Spleen (tissue), 13 donors: ENCODE data around the gene PSMG2. TPM values are rescaled to one million over a fixed set of nuclear protein-coding genes. Genes with fewer than 3 reads are reported as not detected.
A peak's percentile ranks its signal among the peaks of the same experiment; 100 is the strongest.

ENCODE experiments used
- DNase-seq: peaks from one replicate; pipeline ENCODE4 v3.0.0-alpha.2; 2020
- H3K27ac ChIP-seq, 8 donors: fragments of 200-600 bp; sonication (generic) in 7 of 8; 1 replicate in 4 of 8; 2 replicates in 4 of 8; pipeline versions ENCODE4 v1.5.0 to v1.8.0; 2016 to 2021; ENCODE audit warnings: inconsistent platforms in 4 of 8, mild to moderate bottlenecking in 4 of 8, moderate library complexity in 1 of 8
- H3K27me3 ChIP-seq, 7 donors: fragments of 200-600 bp; sonication (generic) in 6 of 7; replicated peaks in 1 of 7; 1 replicate in 4 of 7; 2 replicates in 3 of 7; pipeline versions ENCODE4 v1.5.0 to v1.8.0; 2016 to 2021; ENCODE audit warnings: inconsistent platforms in 3 of 7, mild to moderate bottlenecking in 1 of 7
- H3K36me3 ChIP-seq, 6 donors: fragments of 200-600 bp; sonication (generic) in 5 of 6; 1 replicate in 4 of 6; 2 replicates in 2 of 6; pipeline versions ENCODE4 v1.5.0 to v1.8.0; 2016 to 2021; ENCODE audit warnings: inconsistent platforms in 2 of 6
- H3K4me1 ChIP-seq, 6 donors: fragments of 200-600 bp; sonication (generic) in 5 of 6; 1 replicate in 3 of 6; 2 replicates in 3 of 6; pipeline versions ENCODE4 v1.5.0 to v1.8.0; 2016 to 2021; ENCODE audit warnings: inconsistent platforms in 3 of 6
- H3K4me3 ChIP-seq, 8 donors: fragments of 200-600 bp; sonication (generic) in 7 of 8; 1 replicate in 4 of 8; 2 replicates in 4 of 8; pipeline versions ENCODE4 v1.5.0 to v1.8.0; 2016 to 2021; ENCODE audit warnings: inconsistent platforms in 4 of 8, mild to moderate bottlenecking in 4 of 8, moderate library complexity in 2 of 8
- H3K9me3 ChIP-seq, 8 donors: fragments of 200-600 bp; sonication (generic) in 7 of 8; 1 replicate in 4 of 8; 2 replicates in 4 of 8; pipeline versions ENCODE4 v1.5.0 to v1.8.0; 2016 to 2021; ENCODE audit warnings: inconsistent platforms in 4 of 8
- POLR2A ChIP-seq, 3 donors: fragments of 450-650 bp; IDR thresholded peaks; one replicate each; pipeline ENCODE4 v1.5.1; 2017; ENCODE audit warnings: antibody characterized with exemption in 3 of 3, mild to moderate bottlenecking in 1 of 3
- POLR2AphosphoS5 ChIP-seq, 3 donors: sonication (generic); formaldehyde crosslinking; IDR thresholded peaks; one replicate each; pipeline ENCODE4 v1.5.1; 2017; ENCODE audit warnings: antibody characterized with exemption in 3 of 3
- WGBS, 5 donors: extraction: QIAGEN DNeasy Blood & Tissue Kit in 3 of 5; methylation state at CpG; one replicate each; pipeline versions ENCODE4 v1.1.5 to v1.1.7; 2013 to 2018; 5-methylcytosine and 5-hydroxymethylcytosine counted together
- intact Hi-C: fragments of 100-400 bp; cut with DNase I; formaldehyde crosslinking; loops from one replicate; pipeline ENCODE4 v1.15.0; 2023; ENCODE audit warnings: low total_unique reads
- long read RNA-seq, 2 donors: transcript quantifications; one replicate each; lab custom pipeline, GENCODE V29; 2026
- polyA plus RNA-seq, 3 donors: library from polyadenylated mRNA; stranded (reverse); fragments of 200-250 nt; gene quantifications; one replicate each; pipeline ENCODE4 v1.2.1, GENCODE V29; 2013
- total RNA-seq, 7 donors: library from RNA; depleted of rRNA in 3 of 7; stranded (reverse); fragments of >200 nt in 3 of 7; fragmentation: NEBNext Ultra II Directional in 4 of 7; extraction: Animal tissue kit (Norgen Biotek cat#: 25700) in 4 of 7; gene quantifications; one replicate each; pipeline versions ENCODE4 v1.1.0 to v1.2.1, GENCODE V29; 2016 to 2021
- TF ChIP-seq, protein P1 (sequence below), 11 experiments: fragments of 200-600 bp in 7 of 11; fragments of 450-650 bp in 4 of 11; sonication (generic) in 4 of 11; IDR thresholded peaks in 8 of 11; conservative IDR thresholded peaks in 3 of 11; 1 replicate in 7 of 11; 2 replicates in 4 of 11; pipeline versions ENCODE4 v1.4.0 to v1.8.0; 2016 to 2021; ENCODE audit warnings: antibody characterized with exemption in 11 of 11, inconsistent platforms in 4 of 11, mild to moderate bottlenecking in 1 of 11
- donor health status: healthy with polysubstance abuse.
- donor health status: DM: no; HTN: no; CAD: no; lungs with moderate emphysema.
- donor health status: DM: no; HTN: no; CAD: no.
- donor health status: Bipolar disorder and iron deficiency.
- donor health status: healthy.
- donor health status: DM: no; HTN: no; CAD: no.
- donor health status: DM: yes; HTN: yes; CAD: no.

PSMG2 gene
- total RNA-seq = 10 to 100 TPM; 50.0 to 89.1 (median 66.0) TPM
- polyA plus RNA-seq = 10 to 100 TPM; 75.6 to 98.6 (median 86.5) TPM
- long read RNA-seq, donor 1, transcript PSMG2-201 (7 exons, 1,686 nt) = major isoform, 37 of 41 reads
- long read RNA-seq, donor 1, partial matches to known transcripts = 0 of 41 reads
- long read RNA-seq, donor 1, other reads (novel, unspliced or antisense) = 0 of 41 reads
- long read RNA-seq, donor 2, transcript PSMG2-201 (7 exons, 1,686 nt) = major isoform, 37 of 42 reads
- long read RNA-seq, donor 2, partial matches to known transcripts = 0 of 42 reads
- long read RNA-seq, donor 2, other reads (novel, unspliced or antisense) = 0 of 42 reads

- no peaks in the 10 kb centered on the region for H3K9me3 ChIP-seq
- H3K27me3 ChIP-seq = no peaks in the 10 kb centered on the region
- peak within 1 kb of the TSS; percentile 66 to 93 (median 86) for H3K4me3 ChIP-seq
- peaks cover 0 to 41% (median 21%) of the 10 kb centered on the region in 6 donors for H3K36me3 ChIP-seq
- peak within 1 kb of the TSS; percentile 89 to 99 (median 97) for H3K27ac ChIP-seq
- peak; percentile 96 for DNase-seq
- intact Hi-C loops = no loop called here
- TF ChIP-seq POLR2AphosphoS5 (IDR thresholded peaks at IDR 0.05) (peak; percentile 83 to 92 (median 92)), POLR2A (IDR thresholded peaks at IDR 0.05) (peak in 1 of 3 donors; percentile 65)
- TF ChIP-seq, protein P1, sequence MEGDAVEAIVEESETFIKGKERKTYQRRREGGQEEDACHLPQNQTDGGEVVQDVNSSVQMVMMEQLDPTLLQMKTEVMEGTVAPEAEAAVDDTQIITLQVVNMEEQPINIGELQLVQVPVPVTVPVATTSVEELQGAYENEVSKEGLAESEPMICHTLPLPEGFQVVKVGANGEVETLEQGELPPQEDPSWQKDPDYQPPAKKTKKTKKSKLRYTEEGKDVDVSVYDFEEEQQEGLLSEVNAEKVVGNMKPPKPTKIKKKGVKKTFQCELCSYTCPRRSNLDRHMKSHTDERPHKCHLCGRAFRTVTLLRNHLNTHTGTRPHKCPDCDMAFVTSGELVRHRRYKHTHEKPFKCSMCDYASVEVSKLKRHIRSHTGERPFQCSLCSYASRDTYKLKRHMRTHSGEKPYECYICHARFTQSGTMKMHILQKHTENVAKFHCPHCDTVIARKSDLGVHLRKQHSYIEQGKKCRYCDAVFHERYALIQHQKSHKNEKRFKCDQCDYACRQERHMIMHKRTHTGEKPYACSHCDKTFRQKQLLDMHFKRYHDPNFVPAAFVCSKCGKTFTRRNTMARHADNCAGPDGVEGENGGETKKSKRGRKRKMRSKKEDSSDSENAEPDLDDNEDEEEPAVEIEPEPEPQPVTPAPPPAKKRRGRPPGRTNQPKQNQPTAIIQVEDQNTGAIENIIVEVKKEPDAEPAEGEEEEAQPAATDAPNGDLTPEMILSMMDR (IDR thresholded peaks at IDR 0.05 in 8 of 11, conservative IDR thresholded peaks at IDR 0.05 in 3 of 11) = peak in 3 of 11 experiments; percentile 5 to 24 (median 8)
- WGBS, 5 donors = 0 to 1% (median 0%) methylated on average over 42 to 89 of the region's 89 CpGs
- H3K4me1 ChIP-seq = peaks cover 17 to 63% (median 47%) of the 10 kb centered on the region in 6 donors
Observed at GRCh38 chr18:12702221-12703095, at the start of gene PSMG2, which contains the start of gene CEP76. TSS of gene PSMG2 (plus strand) at chr18:12703042. CDS start at chr18:12703108, 66 bp downstream. TSS of gene CEP76 (minus strand) at chr18:12702723. CDS start at chr18:12702548, 175 bp downstream.

DNA sequence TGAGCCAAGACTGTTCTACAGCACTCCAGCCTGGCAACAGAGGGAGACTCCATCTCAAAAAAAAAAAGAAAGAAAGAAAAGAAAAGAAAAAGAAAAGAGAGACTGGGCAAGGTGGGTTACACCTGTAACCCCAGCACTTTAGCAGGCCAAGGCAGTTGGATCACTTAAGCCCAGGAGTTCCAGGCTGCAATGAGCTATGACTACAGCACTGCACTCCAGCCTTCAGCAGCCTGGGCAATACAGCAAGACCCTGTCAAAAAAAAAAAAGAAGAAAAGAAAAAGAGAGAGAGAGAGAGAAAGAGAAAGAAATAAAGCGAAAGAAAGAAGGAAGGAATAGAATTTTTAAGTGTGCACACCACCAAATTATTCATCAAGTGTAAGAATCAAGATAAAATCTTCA is 47.9 kb upstream of the PSMG2 start:
- H3K9me3 ChIP-seq = no peaks in the 10 kb centered on the region
- peaks cover 0 to 46% (median 18%) of the 10 kb centered on the region in 6 donors for H3K4me1 ChIP-seq
- TF ChIP-seq POLR2AphosphoS5 (IDR thresholded peaks at IDR 0.05) = no peak
- TF ChIP-seq, protein P1 (IDR thresholded peaks at IDR 0.05 in 8 of 11, conservative IDR thresholded peaks at IDR 0.05 in 3 of 11) = no peak
- no peak for TF ChIP-seq POLR2A (IDR thresholded peaks at IDR 0.05)
- peaks cover 0 to 38% (median 0%) of the 10 kb centered on the region in 7 donors for H3K27me3 ChIP-seq
- H3K36me3 ChIP-seq = no peaks in the 10 kb centered on the region
- no peak for DNase-seq
- H3K27ac ChIP-seq = no peak overlapping the region
- intact Hi-C loops = no loop called here
- WGBS, 5 donors = 76 to 100% (median 89%) methylated on average over 1 of the region's 1 CpG
- H3K4me3 ChIP-seq = no peak overlapping the region

GRCh38 chr18:12656605-12656937 is 46.3 kb upstream of the PSMG2 start:
- intact Hi-C loops = no loop called here
- no peaks in the 10 kb centered on the region for H3K9me3 ChIP-seq
- peaks cover 0 to 38% (median 0%) of the 10 kb centered on the region in 7 donors for H3K27me3 ChIP-seq
- 20 to 36% (median 24%) methylated on average over 3 of the region's 3 CpGs for WGBS, 5 donors
- H3K27ac ChIP-seq = peak overlapping the region; percentile 38 to 91 (median 86)
- no peaks in the 10 kb centered on the region for H3K36me3 ChIP-seq
- DNase-seq = no peak
- TF ChIP-seq POLR2AphosphoS5 (IDR thresholded peaks at IDR 0.05) = no peak
- no peak for TF ChIP-seq POLR2A (IDR thresholded peaks at IDR 0.05)
- TF ChIP-seq, protein P1 (IDR thresholded peaks at IDR 0.05 in 8 of 11, conservative IDR thresholded peaks at IDR 0.05 in 3 of 11) = no peak
- peak overlapping the region in 7 of 8 donors; percentile 54 to 96 (median 84) for H3K4me3 ChIP-seq
- H3K4me1 ChIP-seq = peaks cover 0 to 46% (median 18%) of the 10 kb centered on the region in 6 donors
